T-cell (primary cell): ENCODE results near the gene KIAA1755. TPM values are rescaled to one million over a fixed set of nuclear protein-coding genes. Genes with fewer than 3 reads are reported as not detected.

Experiments
- ATAC-seq, 4 experiments: fragments of 200-7000 bp in 3 of 4; fragments of 150-1000 bp in 1 of 4; cut with Tn5 transposase; replicated peaks in 1 of 4; 1 replicate in 3 of 4; 2 replicates in 1 of 4; pipeline ENCODE4 v1.10.0; 2021; ENCODE audit warnings: moderate library complexity in 3 of 4, mild to moderate bottlenecking in 2 of 4, moderate number of reproducible peaks in 1 of 4
- CTCF ChIA-PET, 2 donors: fragments of 300-600 bp; sonication (Branson Sonifier 250); formaldehyde crosslinking; loops; one replicate each; lab custom pipeline; 2022; ENCODE audit warnings: antibody characterized with exemption in 2 of 2; lab: Charles Lee
- POLR2A ChIA-PET, 2 donors: fragments of 300-600 bp; sonication (Branson Sonifier 250); formaldehyde crosslinking; loops; one replicate each; lab custom pipeline; 2022; ENCODE audit warnings: antibody characterized with exemption in 2 of 2; lab: Charles Lee
- DNase-seq, 35 experiments: peaks; one replicate each; pipeline versions ENCODE4 v3.0.0 to v3.0.0-alpha.2; 2013 to 2023
- H3K27ac ChIP-seq: one replicate; pipeline ENCODE4 v1.5.1; 2013; ENCODE audit warnings: low read length
- H3K27me3 ChIP-seq, 2 experiments: replicated peaks in 1 of 2; 1 replicate in 1 of 2; 2 replicates in 1 of 2; pipeline versions ENCODE4 v1.6.1 to v1.7.0; 2013; ENCODE audit warnings: low read length in 1 of 2, mixed read lengths in 1 of 2; ENCODE audit not compliant: control insufficient read depth in 2 of 2, insufficient read depth in 2 of 2; ENCODE audit errors: extremely low read depth in 1 of 2
- H3K36me3 ChIP-seq, 2 donors: 1 replicate in 1 of 2; 2 replicates in 1 of 2; pipeline versions ENCODE4 v1.6.1 to v1.7.0; 2013; ENCODE audit warnings: low read length in 1 of 2; ENCODE audit not compliant: control insufficient read depth in 2 of 2, insufficient read depth in 1 of 2; ENCODE audit errors: extremely low read depth in 1 of 2
- H3K4me1 ChIP-seq, 2 experiments: 1 replicate in 1 of 2; 2 replicates in 1 of 2; pipeline versions ENCODE4 v1.6.1 to v1.7.0; 2013; ENCODE audit warnings: low read length in 2 of 2, mixed read lengths in 1 of 2; ENCODE audit not compliant: insufficient read depth in 2 of 2, control insufficient read depth in 1 of 2; ENCODE audit errors: extremely low read depth in 1 of 2
- H3K4me3 ChIP-seq, 2 donors: 1 replicate in 1 of 2; 2 replicates in 1 of 2; pipeline versions ENCODE4 v1.5.1 to v1.7.0; 2013; ENCODE audit warnings: mild to moderate bottlenecking in 2 of 2, low read length in 1 of 2, moderate library complexity in 1 of 2; ENCODE audit not compliant: control insufficient read depth in 1 of 2; ENCODE audit errors: extremely low read depth in 1 of 2
- H3K9me3 ChIP-seq: 2 replicates; pipeline ENCODE4 v1.7.0; 2013
- H3K27ac Mint-ChIP-seq, 2 donors: one replicate each; pipeline ENCODE4 v1.8.0; 2020 to 2021; ENCODE audit warnings: mild to moderate bottlenecking in 2 of 2, mixed read lengths in 2 of 2
- H3K27me3 Mint-ChIP-seq, 2 donors: one replicate each; pipeline ENCODE4 v1.8.0; 2021 to 2022; ENCODE audit warnings: mixed read lengths in 2 of 2
- H3K36me3 Mint-ChIP-seq: one replicate; pipeline ENCODE4 v1.8.0; 2021; ENCODE audit warnings: mixed read lengths
- H3K4me1 Mint-ChIP-seq, 3 donors: one replicate each; pipeline ENCODE4 v1.8.0; 2020 to 2022; ENCODE audit warnings: mixed read lengths in 3 of 3, mild to moderate bottlenecking in 1 of 3
- H3K4me3 Mint-ChIP-seq, 3 donors: one replicate each; pipeline ENCODE4 v1.8.0; 2020 to 2022; ENCODE audit warnings: mild to moderate bottlenecking in 3 of 3, mixed read lengths in 3 of 3, moderate library complexity in 3 of 3
- H3K9me3 Mint-ChIP-seq, 3 donors: one replicate each; pipeline ENCODE4 v1.8.0; 2020 to 2022; ENCODE audit warnings: mixed read lengths in 3 of 3
- WGBS: methylation state at CpG from one replicate; pipeline ENCODE4 v1.1.5; 2013; ENCODE audit warnings: missing lambda C conversion rate; ENCODE audit not compliant: insufficient coverage; 5-methylcytosine and 5-hydroxymethylcytosine counted together
- total RNA-seq, 35 experiments: library from RNA in 6 of 35; stranded (reverse) in 6 of 35; fragments of 120-200 nt in 1 of 35; gene quantifications; one replicate each; pipeline versions ENCODE4 v1.2.1 to v1.2.4 and lab custom pipeline; 2013 to 2026

KIAA1755 gene
- total RNA-seq, 5 donors from 2014 or later (not counting 1 experiment from before 2014, with no cell fraction given): not detected

DNA sequence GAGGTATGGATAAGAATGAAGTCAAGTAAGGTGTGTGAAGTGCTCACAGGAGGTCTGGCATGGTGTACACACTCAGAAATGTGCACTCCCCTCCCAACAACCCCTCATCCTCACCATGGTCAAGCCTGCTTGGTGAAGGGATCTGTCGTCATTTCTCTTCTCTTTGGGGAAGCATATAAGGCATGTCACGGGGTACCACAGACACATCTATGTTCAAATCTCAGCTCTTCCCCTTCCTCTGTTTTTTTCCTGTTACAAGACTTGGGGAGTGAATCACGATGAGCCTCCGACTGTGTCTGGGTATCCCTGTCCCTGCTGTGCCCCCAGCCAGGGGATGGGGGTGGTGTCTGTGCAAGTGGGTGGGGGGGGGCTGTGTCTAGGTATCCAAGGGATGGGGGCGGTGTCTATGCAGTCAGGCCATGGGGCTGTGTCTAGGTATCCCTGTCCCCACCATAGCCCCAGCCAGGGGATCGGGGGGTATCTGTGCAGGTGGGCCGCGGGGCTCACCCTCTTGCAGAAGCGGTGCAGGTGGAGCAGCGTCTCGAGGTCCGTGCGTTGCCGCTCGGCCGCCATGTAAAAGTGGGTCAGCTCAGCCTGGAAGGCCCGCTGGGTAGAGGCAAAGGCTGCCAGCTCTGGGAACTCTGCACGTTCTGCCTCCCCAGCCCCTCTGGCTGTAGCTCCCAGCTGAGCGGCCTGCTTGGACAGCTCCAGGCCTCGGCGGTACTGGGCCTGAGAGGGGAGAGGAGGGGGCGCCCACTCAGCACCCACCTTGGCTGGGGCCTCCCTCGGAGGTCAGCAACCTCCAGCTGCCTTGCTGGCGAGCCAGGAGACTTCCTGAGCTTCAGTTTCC is 43.6 kb downstream of the KIAA1755 start:
- ATAC-seq (no peak), DNase-seq (no peak)
- peaks cover 0 to 5% of the 10 kb centered on the region in 2 donors for H3K27me3 Mint-ChIP-seq
- Histone ChIP-seq H3K4me3 (no peak overlapping the region), H3K27me3 (peaks cover 0 to 33% of the 10 kb centered on the region in 2 experiments), H3K36me3 (no peaks in the 10 kb centered on the region), H3K27ac (no peak overlapping the region), H3K4me1 (peaks cover 0 to 5% of the 10 kb centered on the region in 2 experiments), H3K9me3 (no peaks in the 10 kb centered on the region)
- no peaks in the 10 kb centered on the region for H3K36me3 Mint-ChIP-seq
- H3K9me3 Mint-ChIP-seq: no peaks in the 10 kb centered on the region
- no peak overlapping the region for H3K4me3 Mint-ChIP-seq
- 89% methylated on average over 15 of the region's 24 CpGs for WGBS
- ChIA-PET CTCF (no interaction called here), POLR2A (no interaction called here)
- no peak overlapping the region for H3K27ac Mint-ChIP-seq
- peaks cover 0 to 6% (median 5%) of the 10 kb centered on the region in 3 donors for H3K4me1 Mint-ChIP-seq

DNA sequence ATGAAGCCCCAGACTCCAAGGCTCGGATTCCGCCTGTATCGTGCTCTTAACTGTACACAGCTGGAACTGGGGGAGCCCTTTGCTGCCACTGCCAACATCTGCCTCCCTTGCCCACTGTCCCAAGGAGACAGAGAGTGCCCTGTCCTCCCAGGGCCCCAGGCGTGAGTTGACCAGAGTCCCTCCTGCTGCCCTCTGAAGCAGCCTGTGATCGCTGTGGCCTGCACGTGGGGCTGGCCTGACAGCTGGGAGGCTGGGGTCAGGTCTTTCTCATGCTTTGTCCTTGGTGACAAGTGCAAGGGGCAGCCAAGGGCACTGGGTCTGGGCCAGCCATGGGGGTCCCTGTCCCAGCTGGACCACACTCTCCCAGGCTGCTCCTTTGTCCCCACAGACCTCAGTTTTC is 44.3 kb downstream of the KIAA1755 start:
- CTCF ChIA-PET: no interaction called here
- no peaks in the 10 kb centered on the region for H3K36me3 ChIP-seq

DNA sequence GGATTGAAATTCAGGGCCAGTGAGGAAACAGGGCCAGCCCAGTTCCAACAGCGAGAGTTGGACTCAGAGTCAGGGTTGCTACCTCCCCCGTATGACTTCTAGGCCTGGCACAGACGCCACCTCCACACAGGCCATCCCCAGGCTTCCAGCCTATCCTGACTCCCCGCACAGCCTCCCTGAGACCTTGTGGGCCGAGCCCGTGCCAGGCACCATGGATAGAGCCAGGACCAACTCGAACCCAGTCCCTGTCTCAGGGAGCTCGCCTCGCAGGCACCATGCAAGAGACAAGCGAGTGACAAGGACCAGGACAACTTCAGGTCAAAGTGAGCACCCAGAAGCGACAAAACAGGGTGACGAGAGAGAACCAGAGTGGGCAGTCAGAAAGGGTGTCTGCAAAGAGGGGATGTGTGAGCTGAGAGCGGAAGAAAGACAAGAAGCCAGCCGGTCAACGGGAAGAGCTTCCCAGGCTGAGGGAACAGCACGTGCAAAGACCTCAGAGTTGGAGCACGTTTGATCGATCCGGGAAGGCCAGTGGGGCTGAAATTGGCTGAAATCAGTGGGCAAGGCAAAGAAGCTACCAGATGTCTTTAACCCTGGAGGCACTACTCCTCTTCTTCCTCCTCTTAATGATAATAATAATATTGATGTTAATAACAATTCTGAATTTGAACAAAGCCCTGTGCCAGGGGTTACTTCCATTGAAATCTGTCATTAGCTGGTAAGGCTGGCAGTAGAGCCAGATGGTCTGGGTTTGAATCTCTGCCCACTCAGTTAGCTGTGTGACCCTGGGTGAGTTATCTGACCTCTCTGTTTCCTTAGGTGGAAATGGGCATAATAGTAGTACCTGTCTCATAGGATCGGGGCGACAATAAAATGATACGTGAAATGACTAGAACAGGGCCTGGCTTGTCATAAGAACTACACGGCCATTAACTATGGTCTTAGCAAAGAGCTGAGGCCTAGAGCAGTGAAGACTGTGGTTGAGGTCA is 45.0 kb downstream of the KIAA1755 start:
- no peak for ATAC-seq
- H3K27ac ChIP-seq: no peak overlapping the region
- no peak overlapping the region for H3K27ac Mint-ChIP-seq
- H3K4me3 ChIP-seq: no peak overlapping the region
- ChIA-PET POLR2A (interaction anchor here in 1 of 2 donors (0.5 kb wide), 1 partner anchor 1182 kb away, joined by 5 read pairs; no protein-coding TSS in a partner anchor), CTCF (no interaction called here)
- no peaks in the 10 kb centered on the region for H3K4me1 ChIP-seq
- DNase-seq: no peak
- H3K27me3 Mint-ChIP-seq: peaks cover 0 to 5% of the 10 kb centered on the region in 2 donors
- no peaks in the 10 kb centered on the region for H3K36me3 ChIP-seq
- WGBS: 80% methylated on average over 22 of the region's 23 CpGs
- no peaks in the 10 kb centered on the region for H3K9me3 Mint-ChIP-seq
- peaks cover 0 to 34% of the 10 kb centered on the region in 2 experiments for H3K27me3 ChIP-seq
- no peak overlapping the region for H3K4me3 Mint-ChIP-seq
- H3K36me3 Mint-ChIP-seq: no peaks in the 10 kb centered on the region
- no peaks in the 10 kb centered on the region for H3K4me1 Mint-ChIP-seq
- H3K9me3 ChIP-seq: no peaks in the 10 kb centered on the region

More for the DNA sequence above, 44.3 kb downstream of the KIAA1755 start:
- POLR2A ChIA-PET: no interaction called here
- no peaks in the 10 kb centered on the region for H3K9me3 Mint-ChIP-seq
- WGBS: 84% methylated on average over 6 of the region's 6 CpGs
- Histone ChIP-seq H3K4me3 (no peak overlapping the region), H3K27me3 (peaks cover 0 to 37% of the 10 kb centered on the region in 2 experiments), H3K9me3 (no peaks in the 10 kb centered on the region), H3K4me1 (peaks cover 0 to 4% of the 10 kb centered on the region in 2 experiments), H3K27ac (no peak overlapping the region)
- DNase-seq (no peak), ATAC-seq (no peak)
- H3K4me1 Mint-ChIP-seq: peaks cover 0 to 6% (median 5%) of the 10 kb centered on the region in 3 donors
- H3K27ac Mint-ChIP-seq: no peak overlapping the region
- no peak overlapping the region for H3K4me3 Mint-ChIP-seq
- peaks cover 0 to 5% of the 10 kb centered on the region in 2 donors for H3K27me3 Mint-ChIP-seq
- no peaks in the 10 kb centered on the region for H3K36me3 Mint-ChIP-seq

DNA sequence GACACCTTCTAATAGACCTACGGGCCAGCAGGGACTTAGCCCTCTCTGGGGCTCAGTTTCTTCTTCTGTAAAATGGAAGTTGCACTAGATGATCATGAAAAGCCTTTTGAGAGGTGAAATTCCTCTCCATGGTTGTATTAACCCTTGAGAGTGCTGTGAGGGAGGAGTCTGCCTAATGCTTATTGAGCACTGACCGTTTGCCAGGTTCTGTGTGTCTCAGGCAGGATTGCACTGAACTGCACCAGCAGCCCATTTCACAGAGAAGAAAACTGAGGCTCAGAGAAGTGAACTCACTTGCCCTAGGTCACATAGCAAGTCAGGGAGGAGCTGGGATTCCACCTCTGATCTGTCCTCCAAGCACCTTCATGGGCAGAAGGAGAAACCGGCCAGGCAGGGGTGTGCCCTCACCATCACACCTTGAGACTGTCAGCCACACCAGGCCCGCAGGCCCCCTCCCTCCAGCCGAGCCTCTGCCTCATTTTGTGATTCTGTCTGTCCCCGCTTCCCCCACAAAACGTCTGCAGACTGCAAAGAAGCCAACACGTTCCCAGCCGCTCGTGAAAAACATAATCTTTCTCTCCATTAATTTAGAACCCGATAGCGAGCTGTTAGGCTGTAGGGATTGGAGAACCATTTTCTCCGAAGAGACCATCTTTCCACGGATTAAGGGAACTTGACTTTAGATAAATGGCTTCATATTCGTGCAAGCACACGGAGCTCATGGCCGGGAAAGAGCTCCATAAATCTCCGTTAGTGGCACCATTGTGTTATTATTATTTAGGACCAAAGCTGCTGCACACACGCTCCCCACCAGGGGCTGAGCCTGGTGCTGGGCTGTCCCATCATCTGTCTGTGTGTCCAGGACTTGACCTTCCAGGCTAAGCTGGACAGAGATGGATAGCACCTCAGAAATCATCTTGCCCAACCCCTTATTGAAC is 46.0 kb downstream of the KIAA1755 start:
- H3K9me3 Mint-ChIP-seq: no peaks in the 10 kb centered on the region
- Histone ChIP-seq H3K4me1 (no peaks in the 10 kb centered on the region), H3K36me3 (no peaks in the 10 kb centered on the region)

DNA sequence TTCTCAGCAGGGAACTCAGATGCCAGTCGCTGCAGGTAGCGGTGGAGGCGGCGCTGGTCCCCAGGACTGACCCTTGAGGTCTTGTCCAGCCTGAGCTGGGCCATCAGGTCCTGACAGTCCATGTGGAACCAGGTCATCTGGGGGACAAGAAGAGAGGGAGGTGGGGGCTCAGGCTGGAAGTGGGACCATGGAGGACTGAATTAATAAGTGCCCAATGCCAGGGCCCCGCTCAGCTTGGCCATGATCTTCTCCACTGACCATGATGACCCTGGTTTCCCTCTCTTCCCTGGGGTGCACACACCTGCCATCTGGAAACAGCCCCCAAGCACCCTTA is 47.0 kb downstream of the KIAA1755 start:
- Mint-ChIP-seq H3K27me3 (peaks cover 2 to 8% of the 10 kb centered on the region in 2 donors), H3K4me3 (no peak overlapping the region), H3K27ac (no peak overlapping the region), H3K36me3 (no peaks in the 10 kb centered on the region), H3K9me3 (no peaks in the 10 kb centered on the region), H3K4me1 (no peaks in the 10 kb centered on the region)
- Histone ChIP-seq H3K4me3 (no peak overlapping the region), H3K4me1 (no peaks in the 10 kb centered on the region), H3K36me3 (no peaks in the 10 kb centered on the region), H3K27ac (no peak overlapping the region), H3K9me3 (no peaks in the 10 kb centered on the region), H3K27me3 (peaks cover 0 to 40% of the 10 kb centered on the region in 2 experiments)
- CTCF ChIA-PET: interaction anchor here in 1 of 2 donors (0.5 kb wide), 1 partner anchor 1375 kb away, joined by 3 read pairs; no protein-coding TSS in a partner anchor
- DNase-seq (no peak), ATAC-seq (no peak)
- POLR2A ChIA-PET: no interaction called here
- 95% methylated on average over 4 of the region's 5 CpGs for WGBS

More for the DNA sequence above, 46.0 kb downstream of the KIAA1755 start:
- H3K4me3 ChIP-seq: no peak overlapping the region
- H3K27ac Mint-ChIP-seq: no peak overlapping the region
- no peaks in the 10 kb centered on the region for H3K9me3 ChIP-seq
- peaks cover 0 to 34% of the 10 kb centered on the region in 2 experiments for H3K27me3 ChIP-seq
- H3K27me3 Mint-ChIP-seq: peaks cover 0 to 5% of the 10 kb centered on the region in 2 donors
- CTCF ChIA-PET: no interaction called here
- POLR2A ChIA-PET: no interaction called here
- ATAC-seq: no peak
- 77% methylated on average over 10 of the region's 19 CpGs for WGBS
- no peak overlapping the region for H3K27ac ChIP-seq
- DNase-seq: no peak
- no peaks in the 10 kb centered on the region for H3K4me1 Mint-ChIP-seq
- H3K36me3 Mint-ChIP-seq: no peaks in the 10 kb centered on the region
- no peak overlapping the region for H3K4me3 Mint-ChIP-seq
